Renal pelvis (tissue), 4 donors: ENCODE data around the gene KCNB1. TPM values are rescaled to one million over a fixed set of nuclear protein-coding genes. Genes with fewer than 3 reads are reported as not detected.

ENCODE experiments used
- DNase-seq: peaks from one replicate; pipeline ENCODE4 v3.0.0-alpha.2; 2013
- polyA plus RNA-seq, 3 donors: library from polyadenylated mRNA; unstranded; fragments of 120-200 nt; gene quantifications; one replicate each; pipeline ENCODE4 v1.2.1, GENCODE V29; 2013; ENCODE audit not compliant: insufficient read length in 3 of 3

Gene KCNB1
- polyA plus RNA-seq, 3 donors: 0.37 to 0.57 (median 0.50) TPM

DNA sequence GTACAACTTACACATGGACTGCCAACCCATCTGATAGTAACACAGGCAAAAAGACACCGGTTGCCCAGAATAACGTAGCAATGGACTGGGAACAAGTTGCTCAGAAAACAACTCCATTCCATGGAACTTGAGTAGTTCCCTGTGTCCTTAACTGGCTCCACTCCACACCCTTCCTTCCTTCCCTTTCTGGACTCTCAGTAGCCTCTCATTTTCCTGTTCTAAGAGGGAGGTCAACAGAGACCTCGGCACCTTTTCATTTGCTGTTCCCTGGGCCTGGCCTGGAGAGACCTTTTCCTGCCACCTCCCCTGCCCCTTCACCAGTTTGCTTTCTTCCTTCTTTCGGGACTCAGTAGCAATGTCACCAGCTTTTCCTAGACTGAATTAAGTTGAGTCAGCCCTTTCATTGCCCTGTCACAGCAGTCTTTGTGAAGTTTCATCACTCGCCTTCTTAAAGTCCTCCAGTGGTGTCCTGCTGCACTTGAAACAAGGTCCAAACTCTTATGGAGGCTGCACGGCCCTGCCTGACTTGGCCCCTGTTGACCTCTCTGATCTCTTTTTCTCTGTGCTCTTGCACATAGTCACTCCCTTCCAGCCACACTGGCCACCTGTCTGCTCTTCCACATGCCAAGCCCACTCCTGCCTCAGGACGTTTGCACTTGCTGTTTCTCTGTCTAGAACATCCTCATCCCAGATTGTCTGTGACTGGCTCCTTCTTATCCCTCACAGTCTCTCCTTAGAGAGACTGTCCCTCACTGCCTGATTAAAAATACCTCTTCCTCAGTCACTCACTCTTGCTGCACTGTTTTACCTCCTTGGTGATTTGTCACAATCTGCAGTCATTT, 90.8 kb downstream of the KCNB1 start:
- no peak for DNase-seq

DNA sequence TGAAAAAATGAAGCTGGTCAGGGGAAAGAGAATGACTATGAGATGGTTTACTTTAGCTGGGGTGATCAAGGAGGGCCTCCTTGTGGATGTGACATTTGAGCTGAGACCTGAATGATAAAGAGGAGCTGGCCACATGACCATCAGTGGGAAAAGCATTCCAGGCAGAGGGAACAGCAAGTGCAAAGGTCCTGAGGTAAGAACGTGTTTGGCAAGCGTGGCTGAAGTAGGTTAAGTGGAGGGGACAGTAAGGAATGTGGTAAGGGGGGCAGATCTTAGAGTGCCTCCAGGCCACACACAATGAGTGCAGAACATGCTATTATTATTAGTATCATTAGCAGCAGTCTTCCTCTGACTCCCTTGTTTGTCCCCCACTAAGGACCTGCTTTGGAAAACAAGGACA, 92.6 kb downstream of the KCNB1 start:
- DNase-seq: no peak

DNA sequence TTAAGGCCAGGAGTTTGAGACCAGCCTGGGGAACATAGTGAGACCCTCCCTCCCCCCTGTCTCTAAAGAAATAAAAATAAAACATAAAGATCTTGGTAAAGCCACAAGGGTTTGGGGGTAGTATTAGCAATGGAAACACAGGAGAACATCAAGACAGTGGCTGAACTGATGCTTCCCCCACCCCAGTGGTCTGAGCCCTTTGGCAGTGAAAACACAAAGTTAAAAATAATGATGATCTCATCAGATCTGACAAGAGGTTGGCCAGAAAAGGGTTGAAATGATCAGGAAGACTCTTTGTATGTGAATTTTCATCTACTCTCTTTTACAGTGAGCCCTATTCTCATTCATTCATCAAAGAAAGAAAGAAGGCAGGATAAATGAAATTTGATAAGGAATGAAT, 93.7 kb downstream of the KCNB1 start:
- DNase-seq: no peak

DNA sequence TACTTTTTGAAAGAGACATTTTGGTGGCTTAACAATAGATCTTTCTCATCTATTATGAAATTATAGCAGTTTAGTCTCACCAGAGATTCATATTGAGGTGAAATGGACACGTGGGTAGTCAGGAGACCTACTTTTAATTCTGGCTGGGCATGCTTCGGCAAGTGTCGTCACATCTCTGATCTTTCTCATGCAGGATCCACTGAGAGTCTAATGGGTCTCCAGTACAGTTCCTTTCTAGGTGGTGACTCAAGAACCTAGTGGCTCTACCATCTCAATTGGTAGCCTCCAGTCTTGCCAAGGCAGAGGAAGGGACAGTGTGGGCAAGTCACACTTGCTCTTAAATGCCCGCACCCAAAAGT, 94.9 kb downstream of the KCNB1 start:
- no peak for DNase-seq

DNA sequence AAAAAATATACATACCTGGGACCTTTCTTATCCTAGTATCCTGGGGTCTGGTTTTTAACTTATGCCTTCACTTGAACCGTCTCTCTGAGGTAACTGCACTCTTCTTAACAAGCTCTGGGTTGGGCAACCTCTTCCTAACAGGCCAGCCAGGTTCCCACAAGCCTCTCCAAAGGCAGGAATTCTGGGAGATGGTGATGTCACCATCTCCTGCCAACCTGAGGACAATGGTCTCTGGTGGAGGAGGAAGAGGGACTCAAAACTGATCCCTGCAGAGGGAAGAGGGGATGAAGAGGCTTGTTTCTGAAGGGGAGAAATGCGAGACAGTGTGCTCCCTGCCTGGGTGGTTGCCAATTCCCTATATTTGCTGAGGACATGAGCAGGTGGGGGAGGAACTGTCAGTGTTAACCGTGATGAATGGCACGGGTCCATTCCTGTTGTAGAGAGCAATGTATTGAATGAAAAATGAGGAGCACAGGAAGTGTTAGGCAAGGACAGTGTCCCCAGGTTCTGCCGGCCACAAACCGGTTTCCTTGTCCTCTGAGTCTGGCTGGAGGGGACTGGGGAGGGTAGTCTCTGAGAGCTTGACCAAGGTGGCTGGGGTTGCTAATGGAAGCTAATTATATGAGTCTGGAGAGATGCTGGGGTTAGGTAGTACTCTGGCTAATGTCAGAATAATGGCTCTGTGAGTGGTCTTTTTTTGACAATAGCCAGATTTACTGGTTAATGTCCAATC, 95.5 kb downstream of the KCNB1 start:
- DNase-seq: peak; percentile 50

DNA sequence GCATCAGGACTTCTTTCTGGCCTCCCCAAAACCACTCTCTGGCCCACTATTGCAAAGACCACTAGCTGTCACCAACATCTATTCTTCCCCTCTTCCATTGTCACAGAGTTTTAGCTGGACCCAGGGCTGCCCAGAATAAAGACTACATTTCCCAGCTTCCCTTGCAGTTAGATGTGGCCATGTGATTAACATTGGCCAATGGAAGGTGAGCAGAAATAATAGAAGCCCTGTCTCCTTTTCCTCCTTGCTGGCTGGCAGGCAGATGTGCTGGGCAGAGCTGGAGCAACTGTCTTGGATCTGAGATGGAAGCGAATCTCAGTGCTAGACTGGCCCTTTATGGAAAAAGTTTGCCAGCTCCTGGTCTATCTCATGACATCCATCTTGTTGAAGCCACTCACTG, 97.0 kb downstream of the KCNB1 start:
- no peak for DNase-seq

DNA sequence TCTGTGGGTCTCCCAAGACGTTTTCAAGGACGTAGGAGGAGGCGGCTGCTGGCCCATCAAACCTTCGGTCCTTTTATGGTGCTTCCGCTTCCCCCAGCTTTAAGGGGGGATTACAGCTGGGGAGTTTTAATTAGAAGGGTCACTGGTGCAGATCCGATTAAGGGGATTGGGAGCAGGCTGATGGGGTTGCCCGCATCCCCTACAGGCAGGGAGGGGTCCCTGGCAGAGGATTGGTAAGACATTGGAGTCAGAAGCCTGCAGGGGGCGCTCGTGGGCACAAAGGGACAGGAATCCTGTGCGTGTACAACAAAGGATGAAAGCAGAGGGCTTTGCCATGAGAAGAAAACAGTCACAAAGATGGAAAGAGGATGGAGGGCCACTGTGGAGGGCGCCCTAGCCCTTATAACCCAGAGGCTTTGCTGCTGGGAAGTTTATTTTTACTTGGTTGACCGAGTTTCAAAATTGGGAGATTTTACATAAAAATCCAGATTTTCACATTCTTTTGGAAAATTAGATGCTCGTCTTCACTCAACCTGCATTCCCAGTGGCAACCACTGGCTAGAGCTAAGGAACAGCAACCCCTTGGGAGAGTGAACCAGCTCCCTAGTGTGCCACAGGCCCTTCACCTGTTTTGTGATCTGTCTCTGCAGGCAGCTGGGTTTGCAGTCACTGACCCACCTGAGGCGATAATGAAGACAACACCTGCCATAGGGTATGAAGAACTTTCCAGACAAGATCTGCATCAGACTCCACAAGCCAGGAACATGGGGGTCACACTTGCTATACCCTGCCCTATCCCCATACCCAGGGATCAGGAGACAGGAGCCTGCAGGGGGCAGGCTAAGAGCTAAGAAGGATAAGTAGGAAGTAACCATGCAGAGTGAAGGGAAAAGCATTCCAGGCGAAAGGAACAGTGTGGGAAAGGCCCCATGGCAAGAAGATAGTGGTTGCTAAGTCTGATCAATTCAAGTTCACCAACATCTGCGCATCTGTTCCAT, 97.7 kb downstream of the KCNB1 start:
- peak; percentile 60 for DNase-seq

DNA sequence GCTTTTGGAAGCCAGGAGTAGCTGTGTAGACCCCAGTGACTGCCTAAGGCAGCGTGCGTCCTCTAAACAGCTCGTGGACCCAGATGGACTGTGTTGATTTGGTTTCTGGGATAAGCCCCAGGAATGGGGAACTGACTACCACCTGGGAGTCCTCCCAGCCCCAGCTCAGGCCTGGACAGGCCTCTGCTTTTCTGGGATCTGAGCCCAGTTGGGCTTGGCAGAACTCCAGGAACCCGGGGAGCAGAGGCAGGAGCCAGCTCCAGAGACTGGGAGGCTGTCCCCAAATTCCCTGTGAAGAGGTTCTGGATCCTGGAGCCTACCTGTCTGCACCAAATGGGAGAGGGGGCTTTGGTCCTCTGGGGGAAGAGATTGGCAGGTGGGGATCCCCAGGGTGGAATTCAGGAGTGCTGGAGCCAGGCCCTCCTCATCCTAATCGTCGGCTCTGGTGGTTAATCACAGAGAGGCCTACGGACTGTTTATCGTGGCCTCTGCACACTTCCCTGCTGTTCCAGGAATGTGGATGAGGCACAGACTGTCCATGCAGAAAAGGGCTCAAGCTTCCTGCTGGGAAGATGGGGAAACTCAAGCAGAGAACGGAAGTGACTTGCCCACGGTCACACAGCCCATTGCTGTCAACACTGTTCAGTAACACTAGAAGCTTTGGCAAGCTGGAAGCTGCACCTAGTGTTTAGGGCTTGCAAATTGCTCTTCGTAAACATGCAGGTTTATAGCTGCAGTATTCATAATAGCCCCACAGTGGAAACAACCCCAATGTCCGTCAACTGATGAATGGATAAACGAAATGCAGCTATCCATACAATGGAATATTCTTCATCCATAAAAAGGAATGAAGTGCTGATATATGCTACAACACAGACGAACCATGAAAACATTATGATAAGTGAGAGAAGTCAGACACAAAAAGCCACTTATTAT, 100.6 kb downstream of the KCNB1 start:
- no peak for DNase-seq

DNA sequence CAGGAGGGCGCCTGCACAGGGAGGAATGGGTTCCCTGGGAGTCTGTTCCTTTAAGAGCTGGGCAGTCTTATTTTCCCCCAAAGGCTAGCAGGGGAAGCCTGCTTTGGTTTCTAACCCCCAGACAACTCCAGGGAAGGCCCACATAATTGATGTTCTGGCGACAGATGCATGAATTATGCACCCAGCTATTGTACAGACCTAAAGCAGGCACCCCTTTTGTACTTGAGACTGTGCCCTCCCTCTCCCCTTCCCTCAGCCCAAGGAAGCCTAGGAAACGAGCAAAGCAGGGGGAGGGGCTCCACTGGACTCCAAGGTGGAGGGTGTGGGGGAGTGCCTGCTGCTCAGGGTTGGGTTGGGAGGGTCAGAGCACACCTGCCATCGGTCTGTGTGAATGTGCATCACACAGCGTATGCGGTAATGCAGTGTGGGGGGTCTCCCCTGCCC, 102.1 kb downstream of the KCNB1 start:
- DNase-seq: no peak

DNA sequence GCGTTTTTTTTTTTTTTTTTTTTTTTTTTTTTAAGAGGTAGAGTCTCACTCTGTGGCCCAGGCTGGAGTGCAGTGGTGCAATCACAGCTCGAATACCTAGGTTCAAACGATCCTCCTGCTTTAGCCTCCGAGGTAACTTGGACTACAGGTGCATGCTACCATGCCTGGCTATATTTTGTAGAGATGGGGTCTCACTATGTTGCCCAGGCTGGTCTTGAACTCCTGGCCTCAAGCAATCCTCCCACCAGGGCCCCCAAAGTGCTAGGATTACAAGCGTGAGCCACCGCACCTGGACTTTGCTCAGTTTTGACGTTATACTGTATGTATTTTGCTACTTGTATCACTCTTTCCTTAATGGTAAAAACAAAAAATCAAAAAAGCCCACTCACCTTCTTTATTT, 103.1 kb downstream of the KCNB1 start:
- no peak for DNase-seq

DNA sequence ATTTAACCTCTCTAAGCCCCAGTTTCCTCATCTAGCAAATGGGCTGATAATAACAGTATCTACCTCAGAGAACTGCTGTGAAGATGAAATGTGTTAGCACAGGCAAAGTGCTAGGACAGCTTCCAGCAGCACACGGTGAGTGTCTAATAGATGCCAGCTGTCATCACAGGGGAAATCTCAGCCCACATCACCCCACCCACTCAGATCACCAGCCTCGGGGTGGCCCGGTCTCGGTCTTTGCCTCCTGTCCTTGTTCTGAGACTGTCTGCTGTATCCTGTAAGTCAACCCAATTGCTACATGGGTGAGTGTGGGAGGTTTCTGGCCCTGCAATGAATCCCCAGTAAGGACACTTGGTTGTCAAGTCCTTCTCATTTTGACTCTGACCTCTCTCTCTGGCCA, 105.1 kb downstream of the KCNB1 start:
- DNase-seq: no peak

DNA sequence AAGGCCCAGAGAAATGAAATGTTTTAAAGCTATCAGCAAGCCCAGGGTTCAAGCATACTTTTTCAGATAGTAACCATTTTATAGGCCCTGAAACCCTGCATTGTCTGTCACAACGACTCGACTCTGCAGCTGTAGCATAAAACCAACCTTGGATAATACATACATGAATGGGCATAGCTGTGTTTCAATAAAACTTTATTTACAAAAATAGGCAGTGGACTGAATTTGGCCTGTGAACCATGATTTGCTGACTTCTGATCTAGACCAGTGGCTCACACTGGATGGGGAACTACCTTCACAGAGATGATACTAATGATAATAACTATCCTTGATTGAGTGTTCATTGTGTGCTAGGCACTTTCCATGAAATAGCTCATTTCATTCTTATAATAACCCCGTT, 107.3 kb downstream of the KCNB1 start:
- no peak for DNase-seq

DNA sequence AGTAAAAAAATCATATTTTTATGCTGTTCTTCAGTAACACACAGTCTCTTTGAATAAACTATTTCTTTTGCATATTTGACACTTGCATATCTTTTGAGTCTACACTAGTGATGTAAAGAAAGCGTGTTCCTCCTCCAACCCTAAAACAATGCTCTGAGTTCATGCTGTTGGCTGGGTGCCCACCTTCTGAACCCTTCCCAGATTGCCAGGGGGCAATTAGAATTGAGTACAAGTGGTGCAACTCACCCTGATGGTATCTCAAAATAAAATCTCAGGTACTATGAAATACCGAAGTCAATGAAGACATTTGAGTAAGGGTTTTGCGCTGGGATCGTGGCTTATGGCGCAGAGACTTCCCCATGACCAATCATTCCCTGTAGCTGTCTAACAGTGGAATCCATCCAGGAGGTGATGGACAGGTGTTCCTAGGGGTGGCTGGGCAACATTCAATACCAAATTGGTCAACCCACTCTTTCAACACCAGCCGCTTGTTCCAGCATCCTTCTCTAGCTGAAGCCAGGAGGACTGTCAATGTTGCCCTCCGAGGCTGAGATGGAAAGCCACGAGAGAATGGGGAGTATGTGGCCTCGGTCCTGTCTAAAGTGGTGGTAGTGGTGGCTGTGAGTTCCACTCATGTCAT, 110.3 kb downstream of the KCNB1 start:
- DNase-seq: no peak

DNA sequence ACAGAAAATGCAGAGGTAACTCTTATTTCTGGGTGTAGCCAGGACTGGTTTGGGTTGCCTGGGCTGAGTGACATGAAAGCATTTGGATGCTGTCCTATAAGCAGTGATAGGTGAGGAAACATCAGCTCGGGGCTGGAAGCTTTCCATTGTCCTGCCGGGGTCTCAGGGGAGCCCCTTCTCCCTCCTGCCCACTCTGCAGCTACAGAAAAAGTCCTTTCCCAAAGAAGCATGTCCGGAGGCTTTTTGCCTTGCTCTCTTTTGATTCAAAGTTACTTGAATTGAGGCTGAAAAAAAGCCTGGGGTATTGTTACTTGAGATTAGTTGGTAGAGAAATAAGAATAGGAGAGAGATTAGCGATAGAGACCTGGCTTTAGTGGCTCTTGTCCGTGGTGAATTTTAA, 113.9 kb downstream of the KCNB1 start:
- no peak for DNase-seq

DNA sequence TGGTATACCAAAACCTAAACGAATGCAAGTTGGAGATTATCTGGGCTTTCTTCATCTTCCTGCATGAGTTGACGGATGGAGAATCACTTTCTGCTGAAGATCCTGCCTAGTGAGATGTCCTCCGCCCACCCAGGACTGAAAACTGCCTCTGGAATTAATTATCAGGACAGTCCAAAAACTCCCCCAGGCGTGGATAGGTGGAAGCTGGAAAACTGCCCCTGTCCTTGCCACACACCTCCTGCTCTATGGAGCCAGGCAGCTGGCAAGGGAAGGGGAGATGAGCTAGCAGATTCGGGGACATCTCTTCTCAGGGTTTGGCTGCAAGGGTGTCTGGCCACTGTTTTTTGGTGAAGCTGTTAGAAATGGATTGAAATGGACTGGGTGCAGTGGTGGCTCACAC, 115.4 kb downstream of the KCNB1 start:
- no peak for DNase-seq

DNA sequence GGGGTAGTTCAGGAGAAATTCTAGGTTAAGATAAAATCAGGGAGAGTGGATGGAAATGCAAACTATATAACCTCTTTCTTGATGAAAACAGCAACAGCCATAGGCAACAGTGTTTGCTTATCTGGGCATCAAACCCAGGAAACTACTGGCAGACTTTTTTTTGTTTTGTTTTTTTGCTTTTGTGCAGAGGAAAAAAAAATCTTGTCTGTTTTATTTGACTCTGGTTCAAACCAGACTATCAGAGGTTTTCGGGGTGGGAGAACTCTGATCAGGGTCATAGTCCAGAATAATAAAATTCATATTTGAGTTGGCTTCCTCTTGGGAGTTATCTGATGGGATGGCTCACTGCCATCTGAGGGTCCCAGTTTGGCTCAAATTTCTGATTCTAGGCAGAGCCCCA, 115.8 kb downstream of the KCNB1 start:
- DNase-seq: no peak

DNA sequence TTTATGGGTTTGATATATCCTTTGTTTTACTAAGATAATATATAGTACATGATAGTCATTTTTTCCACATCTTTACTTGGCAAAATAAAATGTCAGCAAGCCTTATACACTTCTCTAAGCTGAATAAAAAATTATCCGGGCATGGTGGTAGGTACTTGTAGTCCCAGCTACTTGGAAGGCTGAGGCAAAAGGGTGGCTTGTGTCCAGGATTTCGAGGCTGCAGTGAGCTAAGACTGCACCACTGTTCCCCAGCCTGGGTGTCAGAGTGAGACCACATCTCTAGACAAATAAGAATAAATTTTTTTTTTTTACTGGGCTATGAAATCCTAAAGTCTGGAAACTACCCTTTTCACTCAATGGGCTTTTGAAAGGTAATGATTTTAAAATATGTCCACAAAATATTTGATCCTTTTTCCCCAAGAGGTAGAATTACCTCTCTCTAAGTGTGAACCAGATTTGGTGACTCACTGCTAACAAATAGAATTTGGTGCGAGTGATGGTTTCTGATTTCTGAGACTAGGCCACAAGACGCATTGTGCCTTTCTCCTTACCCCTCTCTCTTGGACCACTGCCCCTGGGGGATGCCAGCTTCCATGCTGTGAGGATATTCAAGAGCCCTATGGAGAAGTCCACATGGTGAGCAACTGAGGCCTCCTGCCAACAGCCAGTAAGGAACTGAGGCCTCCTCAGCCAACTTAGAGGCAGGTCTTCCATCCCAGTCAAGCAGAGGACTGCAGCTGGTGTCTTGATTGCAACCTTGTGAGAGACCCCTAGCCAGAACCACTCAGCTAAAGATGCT, 120.4 kb downstream of the KCNB1 start:
- no peak for DNase-seq

DNA sequence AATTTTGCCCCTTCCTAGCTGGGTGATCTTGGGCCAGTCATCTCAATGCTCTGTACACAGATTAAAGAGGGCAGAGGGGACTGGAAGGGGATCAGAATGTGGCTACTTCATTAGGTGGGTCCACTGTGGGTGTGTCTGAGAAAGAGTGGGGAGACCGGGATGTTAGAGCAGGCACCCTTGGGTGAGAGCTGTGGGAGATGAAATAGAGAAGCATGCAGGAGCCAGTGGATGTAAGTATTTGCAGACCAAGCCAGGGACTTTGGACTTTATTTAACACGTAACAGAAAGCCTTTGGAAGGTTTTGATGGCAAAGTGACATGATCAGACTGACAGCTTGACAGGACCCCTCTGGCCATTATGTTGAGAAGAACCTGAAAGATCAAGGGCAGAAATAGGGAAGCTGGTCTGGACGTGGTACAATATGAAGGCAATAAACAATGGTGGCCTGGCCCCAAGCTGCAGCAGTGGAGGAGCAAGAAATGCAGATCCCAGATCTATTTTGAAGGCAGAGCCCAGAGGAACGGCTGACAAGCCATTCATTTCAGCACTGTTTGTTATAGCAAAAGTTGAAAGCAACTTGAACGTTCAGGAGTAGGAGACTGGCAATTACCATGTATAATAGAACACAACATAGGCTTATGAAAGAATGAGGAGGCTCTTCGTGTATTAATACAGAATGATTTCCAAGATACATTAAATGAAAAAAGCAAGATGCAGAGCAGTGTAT, 122.1 kb downstream of the KCNB1 start:
- no peak for DNase-seq

DNA sequence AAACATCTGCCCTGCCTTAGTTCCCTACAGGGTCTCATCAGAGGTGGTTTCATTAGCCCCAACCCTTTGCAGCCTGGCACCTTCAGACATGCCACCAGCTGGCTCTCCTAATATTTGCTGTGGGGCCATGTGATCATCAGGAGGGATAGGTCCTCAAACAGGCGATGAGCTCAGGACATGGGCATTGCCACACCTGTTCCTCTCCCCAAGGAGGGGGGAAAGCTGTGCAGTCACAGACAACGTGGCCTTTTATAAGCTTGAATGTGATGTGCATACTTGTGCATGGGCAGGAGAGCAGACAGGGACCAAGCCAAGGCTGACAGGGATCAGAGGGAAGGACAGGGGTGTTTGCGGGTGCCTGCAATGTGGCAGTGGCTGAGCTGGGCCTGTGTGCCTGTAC, 125.8 kb downstream of the KCNB1 start:
- no peak for DNase-seq
